Peyer's patch (tissue), 4 donors: Measurements from ENCODE around the gene HHAT. TPM values are rescaled to one million over a fixed set of nuclear protein-coding genes. Genes with fewer than 3 reads are reported as not detected.

Experiments used
- DNase-seq, 3 donors: peaks; one replicate each; pipeline ENCODE4 v3.0.0-alpha.2; 2017 to 2019
- H3K27ac ChIP-seq, 4 donors: fragments of 200-600 bp; sonication (generic); one replicate each; pipeline ENCODE4 v1.5.1; 2016 to 2019
- H3K27me3 ChIP-seq, 2 donors: fragments of 200-600 bp; sonication (generic); one replicate each; pipeline ENCODE4 v1.5.1; 2019
- H3K36me3 ChIP-seq, 3 donors: fragments of 200-600 bp; sonication (generic); one replicate each; pipeline ENCODE4 v1.5.1; 2016 to 2019
- H3K4me1 ChIP-seq, 4 donors: fragments of 200-600 bp; sonication (generic); one replicate each; pipeline ENCODE4 v1.5.1; 2016 to 2019
- H3K4me3 ChIP-seq, 4 donors: fragments of 200-600 bp; sonication (generic); 1 replicate in 3 of 4; 2 replicates in 1 of 4; pipeline ENCODE4 v1.5.1; 2016 to 2019; ENCODE audit warnings: mild to moderate bottlenecking in 1 of 4
- H3K9me3 ChIP-seq, 4 donors: fragments of 200-600 bp; sonication (generic); one replicate each; pipeline ENCODE4 v1.5.1; 2016 to 2019; ENCODE audit warnings: mild to moderate bottlenecking in 1 of 4
- POLR2A ChIP-seq, 2 donors: fragments of 450-650 bp; IDR thresholded peaks; one replicate each; pipeline ENCODE4 v1.5.1; 2017; ENCODE audit warnings: antibody characterized with exemption in 2 of 2, mild to moderate bottlenecking in 2 of 2, moderate library complexity in 2 of 2
- total RNA-seq, 4 donors: library from RNA; depleted of rRNA; stranded (reverse); fragments of >200 nt; gene quantifications; one replicate each; pipeline ENCODE4 v1.1.0, GENCODE V29; 2016
- TF ChIP-seq, protein P1 (sequence below), 6 experiments: fragments of 450-650 bp in 4 of 6; fragments of 200-600 bp in 2 of 6; sonication (generic) in 1 of 6; IDR thresholded peaks; one replicate each; pipeline ENCODE4 v1.5.1; 2017 to 2019; ENCODE audit warnings: antibody characterized with exemption in 6 of 6, mild to moderate bottlenecking in 3 of 6, moderate library complexity in 1 of 6

The HHAT gene
- total RNA-seq, 4 donors from 2014 or later, result 2.3 to 16.9 (median 7.3) TPM

DNA sequence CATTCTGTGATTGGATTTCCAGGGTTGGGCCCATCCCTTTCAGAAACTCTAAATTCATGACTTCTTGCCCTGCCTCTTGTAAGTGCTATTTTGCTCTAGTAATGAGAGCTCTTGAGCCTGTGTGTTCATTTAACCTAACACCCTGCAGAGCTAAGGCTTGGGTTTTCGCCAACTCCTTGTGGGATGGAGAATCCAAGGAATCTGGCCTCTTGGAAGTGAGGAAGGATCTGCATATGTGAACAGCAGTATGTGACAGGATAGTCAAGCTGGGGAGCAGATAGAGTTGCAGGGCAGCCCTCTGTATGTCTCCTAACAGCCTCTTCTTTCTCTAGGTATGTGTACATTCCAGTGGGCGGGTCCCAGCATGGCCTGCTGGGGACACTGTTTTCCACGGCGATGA is 258.9 kb downstream of the HHAT start:
- Histone ChIP-seq H3K27me3 (no peaks in the 10 kb centered on the region), H3K4me3 (no peak overlapping the region), H3K27ac (no peak overlapping the region), H3K9me3 (no peaks in the 10 kb centered on the region), H3K36me3 (no peaks in the 10 kb centered on the region), H3K4me1 (no peaks in the 10 kb centered on the region)
- TF ChIP-seq, protein P1, sequence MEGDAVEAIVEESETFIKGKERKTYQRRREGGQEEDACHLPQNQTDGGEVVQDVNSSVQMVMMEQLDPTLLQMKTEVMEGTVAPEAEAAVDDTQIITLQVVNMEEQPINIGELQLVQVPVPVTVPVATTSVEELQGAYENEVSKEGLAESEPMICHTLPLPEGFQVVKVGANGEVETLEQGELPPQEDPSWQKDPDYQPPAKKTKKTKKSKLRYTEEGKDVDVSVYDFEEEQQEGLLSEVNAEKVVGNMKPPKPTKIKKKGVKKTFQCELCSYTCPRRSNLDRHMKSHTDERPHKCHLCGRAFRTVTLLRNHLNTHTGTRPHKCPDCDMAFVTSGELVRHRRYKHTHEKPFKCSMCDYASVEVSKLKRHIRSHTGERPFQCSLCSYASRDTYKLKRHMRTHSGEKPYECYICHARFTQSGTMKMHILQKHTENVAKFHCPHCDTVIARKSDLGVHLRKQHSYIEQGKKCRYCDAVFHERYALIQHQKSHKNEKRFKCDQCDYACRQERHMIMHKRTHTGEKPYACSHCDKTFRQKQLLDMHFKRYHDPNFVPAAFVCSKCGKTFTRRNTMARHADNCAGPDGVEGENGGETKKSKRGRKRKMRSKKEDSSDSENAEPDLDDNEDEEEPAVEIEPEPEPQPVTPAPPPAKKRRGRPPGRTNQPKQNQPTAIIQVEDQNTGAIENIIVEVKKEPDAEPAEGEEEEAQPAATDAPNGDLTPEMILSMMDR (IDR thresholded peaks at IDR 0.05), result no peak
- TF ChIP-seq POLR2A (IDR thresholded peaks at IDR 0.05), result no peak
- no peak for DNase-seq

DNA sequence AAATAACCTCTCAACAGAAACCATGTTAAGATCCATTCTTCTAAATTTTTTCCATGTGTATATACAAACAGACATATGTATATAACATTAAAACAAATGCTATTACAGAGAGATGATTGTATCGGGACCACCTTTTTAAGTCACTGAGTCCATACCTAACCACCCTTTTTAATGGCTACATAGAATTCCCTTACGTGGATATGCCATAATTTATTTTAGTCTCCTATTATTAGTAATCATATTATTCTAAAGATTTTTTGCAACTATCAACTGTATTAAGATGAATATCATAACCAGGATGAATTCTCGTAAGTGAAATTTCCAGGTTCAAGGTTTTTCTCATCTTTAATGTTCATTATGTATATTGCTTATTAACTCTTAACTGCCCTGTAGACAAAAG is 259.7 kb downstream of the HHAT start:
- no peaks in the 10 kb centered on the region for H3K36me3 ChIP-seq
- H3K4me3 ChIP-seq, result no peak overlapping the region
- DNase-seq, result no peak
- no peak overlapping the region for H3K27ac ChIP-seq
- no peaks in the 10 kb centered on the region for H3K27me3 ChIP-seq
- H3K4me1 ChIP-seq, result no peaks in the 10 kb centered on the region
- no peak for TF ChIP-seq POLR2A (IDR thresholded peaks at IDR 0.05)
- no peaks in the 10 kb centered on the region for H3K9me3 ChIP-seq

DNA sequence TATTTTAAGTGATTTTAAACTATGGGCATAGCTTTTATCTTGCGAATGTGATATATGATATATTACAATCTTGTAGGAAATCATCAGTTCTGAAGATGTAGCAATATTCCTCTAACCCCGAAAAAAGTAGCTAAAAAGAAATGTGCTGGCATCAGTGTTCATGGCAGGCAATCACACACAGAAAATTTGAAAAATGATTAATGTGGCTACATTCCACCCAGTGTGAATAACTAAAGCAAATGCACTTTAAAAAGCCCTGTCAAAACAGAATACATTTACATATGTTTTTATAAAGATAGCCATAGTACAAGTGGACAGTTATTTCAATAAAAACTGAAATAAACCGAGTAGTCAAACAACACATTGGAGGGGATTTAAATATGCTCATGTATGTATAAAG is 260.2 kb downstream of the HHAT start:
- no peaks in the 10 kb centered on the region for H3K27me3 ChIP-seq
- no peaks in the 10 kb centered on the region for H3K36me3 ChIP-seq
- H3K9me3 ChIP-seq, result no peaks in the 10 kb centered on the region
- no peak overlapping the region for H3K4me3 ChIP-seq
- H3K27ac ChIP-seq, result no peak overlapping the region
- no peak for DNase-seq
- no peaks in the 10 kb centered on the region for H3K4me1 ChIP-seq
- no peak for TF ChIP-seq POLR2A (IDR thresholded peaks at IDR 0.05)

DNA sequence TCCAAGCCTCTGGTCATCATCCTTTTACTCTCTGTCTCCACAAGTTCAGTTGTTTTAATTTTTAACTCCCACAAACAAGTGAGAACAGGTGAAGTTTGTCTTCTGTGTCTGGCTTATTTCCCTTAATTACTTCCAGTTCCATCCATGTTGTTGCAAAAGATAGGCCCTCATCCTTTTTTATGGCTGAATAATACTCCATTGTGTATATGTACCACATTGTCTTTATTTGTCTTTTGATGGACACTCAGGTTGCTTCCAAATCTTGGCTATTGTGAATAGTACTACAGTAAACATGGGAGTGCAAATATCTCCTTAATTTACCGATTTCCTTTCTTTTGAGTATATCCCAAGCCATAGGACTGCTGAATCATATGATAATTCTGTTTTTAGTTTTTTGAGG is 262.5 kb downstream of the HHAT start:
- Histone ChIP-seq H3K4me3 (no peak overlapping the region), H3K27ac (no peak overlapping the region), H3K36me3 (no peaks in the 10 kb centered on the region), H3K4me1 (no peaks in the 10 kb centered on the region), H3K27me3 (no peaks in the 10 kb centered on the region), H3K9me3 (no peaks in the 10 kb centered on the region)
- TF ChIP-seq, protein P1 (IDR thresholded peaks at IDR 0.05), result no peak
- TF ChIP-seq POLR2A (IDR thresholded peaks at IDR 0.05), result no peak
- DNase-seq, result no peak

DNA sequence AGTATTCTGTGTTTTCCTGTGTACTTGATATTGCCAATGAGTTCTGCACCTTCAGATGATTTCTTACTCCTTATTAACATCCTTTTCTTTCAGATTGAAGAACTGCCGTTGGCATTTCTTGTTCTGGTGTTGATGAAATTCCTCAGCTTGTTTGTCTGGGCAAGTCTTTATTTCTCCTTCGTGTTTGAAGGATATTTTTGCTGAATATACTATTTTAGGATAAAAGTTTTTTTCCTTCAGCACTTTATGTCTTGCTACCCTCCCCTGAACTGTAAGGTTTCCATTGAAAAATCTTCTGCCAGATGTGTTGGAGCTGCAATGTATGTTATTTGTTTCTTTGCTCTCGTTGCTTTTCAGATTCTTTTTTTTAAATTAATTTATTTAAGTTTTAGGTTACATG is 265.9 kb downstream of the HHAT start:
- no peak for TF ChIP-seq POLR2A (IDR thresholded peaks at IDR 0.05)
- TF ChIP-seq, protein P1 (IDR thresholded peaks at IDR 0.05), result no peak
- DNase-seq, result no peak
- H3K4me1 ChIP-seq, result no peaks in the 10 kb centered on the region

DNA sequence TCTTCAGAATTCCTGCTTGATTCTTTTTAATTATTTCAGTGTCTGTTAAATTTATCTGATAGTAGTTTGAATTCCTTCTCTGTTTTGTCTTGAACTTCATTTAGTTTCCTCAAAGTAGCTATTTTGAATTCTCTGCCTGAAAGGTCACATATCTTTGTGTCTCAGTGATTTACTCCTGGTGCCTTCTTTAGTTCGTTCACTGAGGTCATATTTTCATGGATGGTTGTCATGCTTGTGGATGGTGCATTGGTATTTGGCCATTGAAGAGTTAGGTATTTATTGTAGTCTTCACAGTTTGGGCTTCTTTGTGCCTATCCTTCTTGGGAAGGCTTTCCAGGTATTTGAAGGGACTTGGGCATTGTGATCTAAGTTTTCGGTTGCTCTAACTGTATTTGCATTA is 267.9 kb downstream of the HHAT start:
- Histone ChIP-seq H3K36me3 (no peaks in the 10 kb centered on the region), H3K9me3 (no peaks in the 10 kb centered on the region), H3K27me3 (no peaks in the 10 kb centered on the region), H3K27ac (no peak overlapping the region), H3K4me1 (no peaks in the 10 kb centered on the region), H3K4me3 (no peak overlapping the region)
- no peak for DNase-seq
- TF ChIP-seq POLR2A (IDR thresholded peaks at IDR 0.05), result no peak
- TF ChIP-seq, protein P1 (IDR thresholded peaks at IDR 0.05), result no peak

More for the DNA sequence above, 265.9 kb downstream of the HHAT start:
- Histone ChIP-seq H3K9me3 (no peaks in the 10 kb centered on the region), H3K4me3 (no peak overlapping the region), H3K27ac (no peak overlapping the region), H3K36me3 (no peaks in the 10 kb centered on the region), H3K27me3 (no peaks in the 10 kb centered on the region)

DNA sequence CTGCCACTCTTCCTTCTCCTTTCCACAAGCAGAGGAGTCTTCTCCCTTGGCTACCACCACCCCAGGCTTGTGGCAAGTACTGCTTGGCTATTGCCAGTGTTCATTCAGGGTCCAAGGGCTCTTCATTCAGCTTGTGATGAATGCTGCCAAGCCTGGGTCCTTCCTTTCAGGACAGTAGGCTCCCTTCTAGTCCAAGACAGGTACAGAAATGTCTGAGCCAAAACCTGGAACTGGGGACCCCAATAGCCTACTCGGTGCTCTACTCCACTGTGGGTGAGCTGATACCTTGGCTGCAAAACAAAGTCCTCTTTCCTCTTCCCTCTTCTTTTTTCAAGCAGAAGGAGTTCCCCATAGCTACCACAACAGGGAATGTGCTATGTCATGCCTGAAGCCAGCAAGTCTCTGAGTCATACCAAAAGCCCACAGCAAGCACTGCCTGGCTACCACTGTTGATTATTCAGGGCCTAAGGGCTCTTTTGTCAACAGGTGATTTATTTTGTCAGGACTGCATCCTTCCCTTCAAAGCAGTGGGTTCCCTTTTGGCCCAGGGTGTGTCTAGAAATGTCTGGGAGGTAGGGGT is 268.9 kb downstream of the HHAT start:
- Histone ChIP-seq H3K36me3 (no peaks in the 10 kb centered on the region), H3K4me1 (no peaks in the 10 kb centered on the region), H3K27ac (peak overlapping the region in 1 of 4 donors; percentile 58), H3K27me3 (no peaks in the 10 kb centered on the region), H3K9me3 (no peaks in the 10 kb centered on the region), H3K4me3 (no peak overlapping the region)
- TF ChIP-seq, protein P1 (IDR thresholded peaks at IDR 0.05), result no peak
- TF ChIP-seq POLR2A (IDR thresholded peaks at IDR 0.05), result no peak
- no peak for DNase-seq
